Spleen (tissue), 11 donors: ENCODE results near the gene PLCG2. TPM values are rescaled to one million over a fixed set of nuclear protein-coding genes. Genes with fewer than 3 reads are reported as not detected.
"Not testable (repeated sequence)": the region's sequence is repeated elsewhere in the genome, so short reads cannot be mapped to it uniquely, and the experiment has no call there.

Experiments used
- DNase-seq: peaks from one replicate; pipeline ENCODE4 v3.0.0-alpha.2; 2020
- H3K27ac ChIP-seq, 8 donors: fragments of 200-600 bp; sonication (generic) in 7 of 8; 1 replicate in 4 of 8; 2 replicates in 4 of 8; pipeline versions ENCODE4 v1.5.0 to v1.8.0; 2016 to 2021; ENCODE audit warnings: inconsistent platforms in 4 of 8, mild to moderate bottlenecking in 4 of 8, moderate library complexity in 1 of 8
- H3K27me3 ChIP-seq, 7 donors: fragments of 200-600 bp; sonication (generic) in 6 of 7; replicated peaks in 1 of 7; 1 replicate in 4 of 7; 2 replicates in 3 of 7; pipeline versions ENCODE4 v1.5.0 to v1.8.0; 2016 to 2021; ENCODE audit warnings: inconsistent platforms in 3 of 7, mild to moderate bottlenecking in 1 of 7
- H3K36me3 ChIP-seq, 6 donors: fragments of 200-600 bp; sonication (generic) in 5 of 6; 1 replicate in 4 of 6; 2 replicates in 2 of 6; pipeline versions ENCODE4 v1.5.0 to v1.8.0; 2016 to 2021; ENCODE audit warnings: inconsistent platforms in 2 of 6
- H3K4me1 ChIP-seq, 6 donors: fragments of 200-600 bp; sonication (generic) in 5 of 6; 1 replicate in 3 of 6; 2 replicates in 3 of 6; pipeline versions ENCODE4 v1.5.0 to v1.8.0; 2016 to 2021; ENCODE audit warnings: inconsistent platforms in 3 of 6
- H3K4me3 ChIP-seq, 8 donors: fragments of 200-600 bp; sonication (generic) in 7 of 8; 1 replicate in 4 of 8; 2 replicates in 4 of 8; pipeline versions ENCODE4 v1.5.0 to v1.8.0; 2016 to 2021; ENCODE audit warnings: inconsistent platforms in 4 of 8, mild to moderate bottlenecking in 4 of 8, moderate library complexity in 2 of 8
- H3K9me3 ChIP-seq, 8 donors: fragments of 200-600 bp; sonication (generic) in 7 of 8; 1 replicate in 4 of 8; 2 replicates in 4 of 8; pipeline versions ENCODE4 v1.5.0 to v1.8.0; 2016 to 2021; ENCODE audit warnings: inconsistent platforms in 4 of 8
- CTCF ChIP-seq, 11 experiments: fragments of 200-600 bp in 7 of 11; fragments of 450-650 bp in 4 of 11; sonication (generic) in 4 of 11; IDR thresholded peaks in 8 of 11; conservative IDR thresholded peaks in 3 of 11; 1 replicate in 7 of 11; 2 replicates in 4 of 11; pipeline versions ENCODE4 v1.4.0 to v1.8.0; 2016 to 2021; ENCODE audit warnings: antibody characterized with exemption in 11 of 11, inconsistent platforms in 4 of 11, mild to moderate bottlenecking in 1 of 11
- POLR2A ChIP-seq, 3 donors: fragments of 450-650 bp; IDR thresholded peaks; one replicate each; pipeline ENCODE4 v1.5.1; 2017; ENCODE audit warnings: antibody characterized with exemption in 3 of 3, mild to moderate bottlenecking in 1 of 3
- POLR2AphosphoS5 ChIP-seq, 3 donors: sonication (generic); formaldehyde crosslinking; IDR thresholded peaks; one replicate each; pipeline ENCODE4 v1.5.1; 2017; ENCODE audit warnings: antibody characterized with exemption in 3 of 3
- WGBS, 5 donors: extraction: QIAGEN DNeasy Blood & Tissue Kit in 3 of 5; methylation state at CpG; one replicate each; pipeline versions ENCODE4 v1.1.5 to v1.1.7; 2013 to 2018; 5-methylcytosine and 5-hydroxymethylcytosine counted together
- intact Hi-C: fragments of 100-400 bp; cut with DNase I; formaldehyde crosslinking; loops from one replicate; pipeline ENCODE4 v1.15.0; 2023; ENCODE audit warnings: low total_unique reads
- polyA plus RNA-seq, 3 donors: library from polyadenylated mRNA; stranded (reverse); fragments of 200-250 nt; gene quantifications; one replicate each; pipeline ENCODE4 v1.2.1, GENCODE V29; 2013
- total RNA-seq, 7 donors: library from RNA; depleted of rRNA in 3 of 7; stranded (reverse); fragments of >200 nt in 3 of 7; fragmentation: NEBNext Ultra II Directional in 4 of 7; extraction: Animal tissue kit (Norgen Biotek cat#: 25700) in 4 of 7; gene quantifications; one replicate each; pipeline versions ENCODE4 v1.1.0 to v1.2.1, GENCODE V29; 2016 to 2021
- donor health status: healthy with polysubstance abuse.
- donor health status: DM: no; HTN: no; CAD: no; lungs with moderate emphysema.
- donor health status: DM: no; HTN: no; CAD: no.
- donor health status: Bipolar disorder and iron deficiency.
- donor health status: healthy.
- donor health status: DM: no; HTN: no; CAD: no.
- donor health status: DM: yes; HTN: yes; CAD: no.

PLCG2 gene
- total and polyA plus RNA-seq, 10 donors: 57.1 to 277 (median 145) TPM

- intact Hi-C loops: no loop called here
- no peaks in the 10 kb centered on the region for H3K9me3 ChIP-seq
- peak overlapping the region in 5 of 8 donors; percentile 10 to 65 (median 53) for H3K27ac ChIP-seq
- TF ChIP-seq POLR2AphosphoS5 (IDR thresholded peaks at IDR 0.05) (no peak), CTCF (IDR thresholded peaks at IDR 0.05 in 8 of 11, conservative IDR thresholded peaks at IDR 0.05 in 3 of 11) (no peak)
- H3K36me3 ChIP-seq: peaks cover 0 to 81% (median 14%) of the 10 kb centered on the region in 6 donors
- no peak for DNase-seq
- H3K4me1 ChIP-seq: peaks cover 10 to 40% (median 19%) of the 10 kb centered on the region in 6 donors
- no peak overlapping the region for H3K4me3 ChIP-seq
- H3K27me3 ChIP-seq: no peaks in the 10 kb centered on the region
- 29 to 63% (median 54%) methylated on average over 4 of the region's 4 CpGs for WGBS, 5 donors
These were observed 94.1 kb downstream of the PLCG2 start for GRCh38 chr16:81873206-81873605.

GRCh38 chr16:81873843-81874752, 95.0 kb downstream of the PLCG2 start:
- intact Hi-C loops: no loop called here
- Histone ChIP-seq H3K9me3 (no peaks in the 10 kb centered on the region), H3K4me3 (peak overlapping the region in 1 of 8 donors; percentile 4), H3K27ac (peak overlapping the region in 7 of 8 donors; percentile 26 to 65 (median 53)), H3K27me3 (no peaks in the 10 kb centered on the region), H3K36me3 (peaks cover 0 to 81% (median 17%) of the 10 kb centered on the region in 6 donors), H3K4me1 (peaks cover 10 to 35% (median 19%) of the 10 kb centered on the region in 6 donors)
- WGBS, 5 donors: 14 to 27% (median 24%) methylated on average over 6 of the region's 6 CpGs
- peak in 1 of 3 donors; percentile 49 for TF ChIP-seq POLR2AphosphoS5 (IDR thresholded peaks at IDR 0.05)
- no peak for TF ChIP-seq POLR2A (IDR thresholded peaks at IDR 0.05)
- peak; percentile 70 to 91 (median 86) for TF ChIP-seq CTCF (IDR thresholded peaks at IDR 0.05 in 8 of 11, conservative IDR thresholded peaks at IDR 0.05 in 3 of 11)
- peak; percentile 88 for DNase-seq

- Histone ChIP-seq H3K36me3 (peaks cover 0 to 81% (median 22%) of the 10 kb centered on the region in 6 donors), H3K9me3 (no peaks in the 10 kb centered on the region), H3K4me3 (no peak overlapping the region), H3K4me1 (peaks cover 10 to 35% (median 19%) of the 10 kb centered on the region in 6 donors), H3K27me3 (no peaks in the 10 kb centered on the region), H3K27ac (no peak overlapping the region)
- WGBS, 5 donors: 72 to 87% (median 80%) methylated on average over 5 of the region's 5 CpGs
- intact Hi-C loops: no loop called here
- TF ChIP-seq POLR2AphosphoS5 (IDR thresholded peaks at IDR 0.05) (no peak), CTCF (IDR thresholded peaks at IDR 0.05 in 8 of 11, conservative IDR thresholded peaks at IDR 0.05 in 3 of 11) (no peak)
- no peak for DNase-seq
These were observed 96.4 kb downstream of the PLCG2 start for GRCh38 chr16:81875461-81875860.

GRCh38 chr16:81876273-81876900, 97.3 kb downstream of the PLCG2 start:
- TF ChIP-seq CTCF (IDR thresholded peaks at IDR 0.05 in 8 of 11, conservative IDR thresholded peaks at IDR 0.05 in 3 of 11) (no peak), POLR2AphosphoS5 (IDR thresholded peaks at IDR 0.05) (no peak), POLR2A (IDR thresholded peaks at IDR 0.05) (no peak)
- Histone ChIP-seq H3K27me3 (no peaks in the 10 kb centered on the region), H3K4me1 (peaks cover 10 to 30% (median 19%) of the 10 kb centered on the region in 6 donors), H3K27ac (no peak overlapping the region), H3K36me3 (peaks cover 0 to 81% (median 26%) of the 10 kb centered on the region in 6 donors), H3K9me3 (no peaks in the 10 kb centered on the region), H3K4me3 (no peak overlapping the region)
- no peak for DNase-seq
- intact Hi-C loops: no loop called here
- 85 to 91% (median 85%) methylated on average over 10 of the region's 10 CpGs for WGBS, 5 donors

GRCh38 chr16:81877490-81877889, 98.4 kb downstream of the PLCG2 start:
- not testable (repeated sequence) for DNase-seq
- 95 to 98% (median 97%) methylated on average over 12 of the region's 12 CpGs for WGBS, 5 donors

More at GRCh38 chr16:81877490-81877889, 98.4 kb downstream of the PLCG2 start:
- H3K4me3 ChIP-seq, H3K27ac ChIP-seq, H3K27me3 ChIP-seq, H3K9me3 ChIP-seq, intact Hi-C loops: not testable (repeated sequence)
- Histone ChIP-seq H3K36me3 (peaks cover 0 to 81% (median 29%) of the 10 kb centered on the region in 6 donors), H3K4me1 (peaks cover 10 to 23% (median 19%) of the 10 kb centered on the region in 6 donors)
